GM21390 (cell line): ENCODE data around the gene CUEDC1.
"Not testable (repeated sequence)": the region's sequence is repeated elsewhere in the genome, so short reads cannot be mapped to it uniquely, and the experiment has no call there.

Experiments used
- ATAC-seq: cut with Tn5 transposase; IDR thresholded peaks from one replicate; pipeline ENCODE4 v1.9.1; 2021; ENCODE audit not compliant: unreplicated experiment

The CUEDC1 gene

GRCh38 chr17:57846056-57846945 is 108.9 kb downstream of the CUEDC1 start:
- not testable (repeated sequence) for ATAC-seq

- ATAC-seq = no peak
Observed at GRCh38 chr17:57842280-57842679, 112.9 kb downstream of the CUEDC1 start.

- no peak for ATAC-seq
Observed at GRCh38 chr17:57839571-57839923, 115.7 kb downstream of the CUEDC1 start.

GRCh38 chr17:57838857-57839570 is 116.2 kb downstream of the CUEDC1 start:
- ATAC-seq = no peak

GRCh38 chr17:57838453-57838852 is 116.8 kb downstream of the CUEDC1 start:
- no peak for ATAC-seq

- no peak for ATAC-seq
Observed at GRCh38 chr17:57835333-57835900, 119.8 kb downstream of the CUEDC1 start.

- no peak for ATAC-seq
Observed at GRCh38 chr17:57834146-57834741, 121.0 kb downstream of the CUEDC1 start.

GRCh38 chr17:57833179-57833939 is 121.9 kb downstream of the CUEDC1 start:
- ATAC-seq = peak; percentile 67

GRCh38 chr17:57832314-57833178 is 122.7 kb downstream of the CUEDC1 start:
- ATAC-seq = no peak

- ATAC-seq = no peak
Observed at GRCh38 chr17:57830880-57831279, 124.3 kb downstream of the CUEDC1 start.

GRCh38 chr17:57823469-57824401 is 131.5 kb downstream of the CUEDC1 start:
- ATAC-seq = no peak

GRCh38 chr17:57819867-57820266 is 135.3 kb downstream of the CUEDC1 start:
- ATAC-seq = no peak

GRCh38 chr17:57819285-57819684 is 135.9 kb downstream of the CUEDC1 start:
- ATAC-seq = no peak

GRCh38 chr17:57818066-57818465 is 137.1 kb downstream of the CUEDC1 start:
- ATAC-seq = no peak

GRCh38 chr17:57817299-57817698 is 137.9 kb downstream of the CUEDC1 start:
- no peak for ATAC-seq

- ATAC-seq = no peak
Observed at GRCh38 chr17:57814421-57814820, 140.8 kb downstream of the CUEDC1 start.

- ATAC-seq = no peak
Observed at GRCh38 chr17:57811638-57812280, 143.5 kb downstream of the CUEDC1 start.
